RWPE1 (cell line): Measurements from ENCODE around the gene PSG2.
"Not testable (repeated sequence)": the region's sequence is repeated elsewhere in the genome, so short reads cannot be mapped to it uniquely, and the experiment has no call there.

Experiments used
- CTCF ChIA-PET: fragments of 350-600 bp; sonication (Branson Sonifier 250); formaldehyde crosslinking; extraction: SDS; loops from one replicate; lab custom pipeline; 2021; lab: Yijun Ruan, JAX
- POLR2A ChIA-PET: fragments of 400-600 bp; formaldehyde crosslinking; extraction: SDS; loops from one replicate; lab custom pipeline; 2020; ENCODE audit warnings: antibody characterized with exemption; ENCODE audit not compliant: low non-redundant PET; lab: Yijun Ruan, JAX
- DNase-seq: peaks from one replicate; pipeline ENCODE4 v3.0.0; 2012; ENCODE audit warnings: low spot score
- H3K27ac ChIP-seq: fragments of 450-650 bp; 2 replicates; pipeline ENCODE4 v1.5.1; 2017
- CTCF ChIP-seq: fragments of 450-650 bp; conservative IDR thresholded peaks from 2 replicates; pipeline ENCODE4 v1.5.1; 2017; ENCODE audit warnings: low read depth, mild to moderate bottlenecking

Gene PSG2

GRCh38 chr19:43078311-43078710 is 4.2 kb downstream of the PSG2 start:
- no peak overlapping the region for H3K27ac ChIP-seq
- POLR2A ChIA-PET, result no interaction called here
- CTCF ChIA-PET, result no interaction called here
- TF ChIP-seq CTCF, result no peak
- peak; percentile 65 for DNase-seq

GRCh38 chr19:43077881-43078280 is 4.6 kb downstream of the PSG2 start:
- POLR2A ChIA-PET, CTCF ChIA-PET, H3K27ac ChIP-seq: not testable (repeated sequence)
- peak; percentile 7 for DNase-seq

GRCh38 chr19:43062418-43062817 is 20.1 kb downstream of the PSG2 start:
- POLR2A ChIA-PET, DNase-seq, CTCF ChIA-PET, H3K27ac ChIP-seq: not testable (repeated sequence)

- POLR2A ChIA-PET, H3K27ac ChIP-seq, CTCF ChIA-PET, DNase-seq: not testable (repeated sequence)
Measured at GRCh38 chr19:43061326-43061725, 21.2 kb downstream of the PSG2 start.

- DNase-seq, POLR2A ChIA-PET, CTCF ChIA-PET, H3K27ac ChIP-seq: not testable (repeated sequence)
Measured at GRCh38 chr19:43060254-43060653, 22.2 kb downstream of the PSG2 start.

- H3K27ac ChIP-seq, DNase-seq, POLR2A ChIA-PET, CTCF ChIA-PET: not testable (repeated sequence)
Measured at GRCh38 chr19:43059482-43059881, 23.0 kb downstream of the PSG2 start.

- DNase-seq, H3K27ac ChIP-seq, CTCF ChIA-PET, POLR2A ChIA-PET: not testable (repeated sequence)
Measured at GRCh38 chr19:43058440-43058839, 24.1 kb downstream of the PSG2 start.

GRCh38 chr19:43047966-43048365 is 34.5 kb downstream of the PSG2 start:
- DNase-seq, H3K27ac ChIP-seq, POLR2A ChIA-PET: not testable (repeated sequence)
- CTCF ChIA-PET, result interaction anchor here (0.9 kb wide), 1 partner anchor 16 kb away, joined by 3 read pairs; no protein-coding TSS in a partner anchor

GRCh38 chr19:43046578-43046977 is 35.9 kb downstream of the PSG2 start:
- POLR2A ChIA-PET, CTCF ChIA-PET, DNase-seq, H3K27ac ChIP-seq: not testable (repeated sequence)

- POLR2A ChIA-PET, CTCF ChIA-PET, DNase-seq, H3K27ac ChIP-seq: not testable (repeated sequence)
Measured at GRCh38 chr19:43043492-43044180, 38.9 kb downstream of the PSG2 start.

- not testable (repeated sequence) for DNase-seq
Measured at GRCh38 chr19:43031645-43032044, 50.9 kb downstream of the PSG2 start.

GRCh38 chr19:43028866-43029265 is 53.6 kb downstream of the PSG2 start:
- no peak overlapping the region for H3K27ac ChIP-seq
- no peak for TF ChIP-seq CTCF
- no peak for DNase-seq
- ChIA-PET CTCF (no interaction called here), POLR2A (no interaction called here)

More at GRCh38 chr19:43031645-43032044, 50.9 kb downstream of the PSG2 start:
- CTCF ChIA-PET, result interaction anchor here (1.1 kb wide), 1 partner anchor 16 kb away, joined by 3 read pairs; no protein-coding TSS in a partner anchor
- POLR2A ChIA-PET, H3K27ac ChIP-seq: not testable (repeated sequence)

GRCh38 chr19:43027985-43028384 is 54.5 kb downstream of the PSG2 start:
- POLR2A ChIA-PET, H3K27ac ChIP-seq, CTCF ChIA-PET, DNase-seq: not testable (repeated sequence)

- POLR2A ChIA-PET, DNase-seq: not testable (repeated sequence)
- CTCF ChIA-PET, result interaction anchor here (0.6 kb wide), 1 partner anchor 41 kb away, joined by 3 read pairs; no protein-coding TSS in a partner anchor
Measured at GRCh38 chr19:43027061-43027460, 55.4 kb downstream of the PSG2 start.

GRCh38 chr19:43026369-43026768 is 56.1 kb downstream of the PSG2 start, which contains the start of gene PSG11:
Gene PSG11, minus strand, starts transcription at chr19:43026469. Its CDS starts 97 bp downstream, at chr19:43026372.
- DNase-seq, H3K27ac ChIP-seq, POLR2A ChIA-PET: not testable (repeated sequence)
- CTCF ChIA-PET, result interaction anchor here (0.6 kb wide), 1 partner anchor 42 kb away, joined by 3 read pairs; no protein-coding TSS in a partner anchor

More at GRCh38 chr19:43027061-43027460, 55.4 kb downstream of the PSG2 start:
- H3K27ac ChIP-seq, result not testable (repeated sequence)
